Smooth muscle cell (in vitro differentiated cells): Measurements from ENCODE around the gene MRPL42. TPM values are rescaled to one million over a fixed set of nuclear protein-coding genes. Genes with fewer than 3 reads are reported as not detected.

Experiments used
- DNase-seq: peaks from one replicate; lab custom pipeline; 2025; ENCODE audit not compliant: unreplicated experiment; lab: John Stamatoyannopoulos, UW
- H2AFZ ChIP-seq: fragments of 200-600 bp; sonication (generic); 2 replicates; pipeline ENCODE4 v1.6.0; 2016; ENCODE audit warnings: antibody characterized with exemption, low read depth, mild to moderate bottlenecking
- H3F3A ChIP-seq: fragments of 200-600 bp; sonication (generic); 2 replicates; pipeline ENCODE4 v1.6.0; 2017; ENCODE audit warnings: antibody characterized with exemption, low read depth
- H3K27ac ChIP-seq: fragments of 200-600 bp; sonication (generic); 2 replicates; pipeline ENCODE4 v1.5.1; 2016; ENCODE audit warnings: low read depth, mild to moderate bottlenecking
- H3K27me3 ChIP-seq: fragments of 200-600 bp; sonication (generic); 2 replicates; pipeline ENCODE4 v1.6.1; 2016; ENCODE audit warnings: low read depth, mild to moderate bottlenecking
- H3K36me3 ChIP-seq: fragments of 200-600 bp; sonication (generic); 2 replicates; pipeline ENCODE4 v1.5.1; 2016; ENCODE audit warnings: low read depth
- H3K4me1 ChIP-seq: fragments of 200-600 bp; sonication (generic); 2 replicates; pipeline ENCODE4 v1.5.1; 2016; ENCODE audit warnings: low read depth
- H3K4me2 ChIP-seq: fragments of 200-600 bp; sonication (generic); 2 replicates; pipeline ENCODE4 v1.6.0; 2016; ENCODE audit warnings: mild to moderate bottlenecking
- H3K4me3 ChIP-seq: fragments of 200-600 bp; sonication (generic); 2 replicates; pipeline ENCODE4 v1.5.1; 2016; ENCODE audit warnings: mild to moderate bottlenecking
- H3K79me2 ChIP-seq: fragments of 200-600 bp; sonication (generic); 2 replicates; pipeline ENCODE4 v1.6.0; 2016; ENCODE audit warnings: low read depth, mild to moderate bottlenecking
- H3K9ac ChIP-seq: fragments of 200-600 bp; sonication (generic); 2 replicates; pipeline ENCODE4 v1.6.0; 2016; ENCODE audit warnings: low read depth
- H3K9me3 ChIP-seq: fragments of 200-600 bp; sonication (generic); replicated peaks from 2 replicates; pipeline ENCODE4 v1.5.1; 2016; ENCODE audit warnings: low read depth
- H4K20me1 ChIP-seq: fragments of 200-600 bp; sonication (generic); 2 replicates; pipeline ENCODE4 v1.6.0; 2016; ENCODE audit warnings: low read depth
- CTCF ChIP-seq: fragments of 200-600 bp; sonication (generic); IDR thresholded peaks from 2 replicates; pipeline ENCODE4 v1.5.1; 2017; ENCODE audit warnings: borderline replicate concordance, mild to moderate bottlenecking, antibody characterized with exemption; ENCODE audit not compliant: insufficient read depth, poor library complexity, severe bottlenecking
- WGBS: methylation state at CpG from one replicate; pipeline ENCODE4 v1.1.7; 2016; ENCODE audit warnings: low lambda C conversion rate; 5-methylcytosine and 5-hydroxymethylcytosine counted together
- polyA plus RNA-seq: library from polyadenylated mRNA; unstranded; fragments of >200 nt; fragmentation: Nextera tagmentation; extraction: Ambion mirVana; gene quantifications from 2 replicates; pipeline ENCODE4 v1.2.1, GENCODE V29; 2016
- total RNA-seq: library from RNA; depleted of rRNA; stranded (reverse); fragments of >200 nt; gene quantifications from 2 replicates; pipeline ENCODE4 v1.2.3, GENCODE V29; 2014

The MRPL42 gene
- total and polyA plus RNA-seq, 2 experiments from 2014 or later = 82.8 to 113 TPM

- no peak overlapping the region for H2AFZ ChIP-seq
- no peak overlapping the region for H3K4me2 ChIP-seq
- no peaks in the 10 kb centered on the region for H4K20me1 ChIP-seq
- H3K9ac ChIP-seq = no peak overlapping the region
- no peaks in the 10 kb centered on the region for H3K4me1 ChIP-seq
- H3K27me3 ChIP-seq = no peaks in the 10 kb centered on the region
- H3K27ac ChIP-seq = no peak overlapping the region
- no peaks in the 10 kb centered on the region for H3K9me3 ChIP-seq
- no peaks in the 10 kb centered on the region for H3K79me2 ChIP-seq
- no peaks in the 10 kb centered on the region for H3K36me3 ChIP-seq
- no peaks in the 10 kb centered on the region for H3F3A ChIP-seq
- TF ChIP-seq CTCF = no peak
- H3K4me3 ChIP-seq = no peak overlapping the region
- no peak for DNase-seq
- 74% methylated on average over 4 of the region's 4 CpGs for WGBS
Measured at GRCh38 chr12:93541578-93542225, 74.4 kb downstream of the MRPL42 start.

DNA sequence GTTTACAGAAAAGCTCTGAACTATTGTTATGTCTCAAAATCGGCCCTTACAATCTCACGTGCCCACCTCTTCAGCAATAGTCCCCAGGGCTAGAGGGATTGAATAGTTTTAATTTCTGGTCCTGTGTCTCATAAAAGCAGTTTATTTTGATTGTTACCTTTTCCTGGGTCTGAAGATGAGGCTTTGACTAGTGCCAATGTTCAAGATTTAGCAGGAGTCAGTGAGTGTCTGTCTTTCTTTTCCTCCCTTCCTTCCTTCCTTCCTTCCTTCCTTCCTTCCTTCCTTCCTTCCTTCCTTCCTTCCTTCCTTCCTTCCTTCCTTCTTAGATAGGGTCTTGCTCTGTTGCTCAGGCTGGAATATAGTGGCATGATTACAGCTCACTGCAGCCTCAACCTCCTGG lies 80.5 kb downstream of the MRPL42 start:
- Histone ChIP-seq H3K4me3 (no peak overlapping the region), H3K4me1 (no peaks in the 10 kb centered on the region), H3F3A (no peaks in the 10 kb centered on the region), H3K27ac (no peak overlapping the region), H3K36me3 (no peaks in the 10 kb centered on the region), H2AFZ (no peak overlapping the region), H3K4me2 (no peak overlapping the region), H4K20me1 (no peaks in the 10 kb centered on the region), H3K9ac (no peak overlapping the region), H3K27me3 (no peaks in the 10 kb centered on the region), H3K9me3 (no peaks in the 10 kb centered on the region), H3K79me2 (no peaks in the 10 kb centered on the region)
- TF ChIP-seq CTCF = no peak
- DNase-seq = no peak
- 98% methylated on average over 2 of the region's 2 CpGs for WGBS

GRCh38 chr12:93549174-93549573 lies 81.9 kb downstream of the MRPL42 start:
- WGBS = 81% methylated on average over 6 of the region's 6 CpGs
- Histone ChIP-seq H2AFZ (no peak overlapping the region), H3K9ac (no peak overlapping the region), H3K79me2 (no peaks in the 10 kb centered on the region), H3K27me3 (no peaks in the 10 kb centered on the region), H3K36me3 (no peaks in the 10 kb centered on the region), H3K4me2 (no peak overlapping the region), H3K4me1 (no peaks in the 10 kb centered on the region), H3K9me3 (no peaks in the 10 kb centered on the region), H3K4me3 (no peak overlapping the region), H3K27ac (no peak overlapping the region), H3F3A (no peaks in the 10 kb centered on the region), H4K20me1 (no peaks in the 10 kb centered on the region)
- DNase-seq = no peak
- no peak for TF ChIP-seq CTCF
